GM21825 (cell line): ENCODE results near the gene CDH18.

Experiments
- ATAC-seq: cut with Tn5 transposase; IDR thresholded peaks from one replicate; pipeline ENCODE4 v1.9.1; 2021; ENCODE audit warnings: mild to moderate bottlenecking, moderate library complexity; ENCODE audit not compliant: unreplicated experiment

The CDH18 gene

DNA sequence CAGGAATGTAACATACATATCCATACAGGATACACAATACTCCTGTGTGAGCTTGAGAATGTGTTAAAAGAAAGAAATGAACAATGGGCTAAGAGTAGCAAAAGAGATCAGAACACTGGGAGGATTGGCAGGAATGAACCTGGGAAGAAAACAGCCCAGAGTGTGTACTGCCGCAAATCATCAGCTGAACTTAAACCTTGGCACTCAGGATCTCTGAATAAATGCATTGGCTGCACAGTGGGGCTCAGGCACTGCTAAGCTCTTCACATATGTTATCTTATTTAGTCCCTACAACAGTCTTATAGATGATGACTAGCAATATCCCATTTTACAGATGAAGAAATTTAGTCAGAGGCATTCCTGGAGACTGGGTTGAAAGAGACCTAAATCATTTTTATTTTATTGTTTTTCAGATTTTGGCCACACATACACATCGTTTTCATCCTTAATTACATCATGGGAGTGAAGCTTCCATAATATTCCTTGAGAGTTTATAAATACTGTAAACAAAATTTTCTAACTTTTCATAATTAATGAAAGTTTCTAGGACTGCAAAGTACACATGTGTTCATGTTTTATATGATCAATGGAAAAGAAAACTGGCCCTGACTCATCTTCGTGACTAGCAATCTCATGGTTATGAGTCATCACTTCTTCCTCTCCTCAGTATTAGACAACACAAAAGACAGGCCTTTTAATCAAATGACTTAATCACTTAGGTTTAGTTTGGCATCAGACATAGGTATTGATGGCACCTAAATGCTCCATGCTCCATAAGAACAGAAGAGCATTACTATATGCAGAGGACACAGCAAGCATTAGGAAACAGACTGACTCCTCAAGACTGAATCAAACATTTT, 59.2 kb downstream of the CDH18 start:
- no peak for ATAC-seq

DNA sequence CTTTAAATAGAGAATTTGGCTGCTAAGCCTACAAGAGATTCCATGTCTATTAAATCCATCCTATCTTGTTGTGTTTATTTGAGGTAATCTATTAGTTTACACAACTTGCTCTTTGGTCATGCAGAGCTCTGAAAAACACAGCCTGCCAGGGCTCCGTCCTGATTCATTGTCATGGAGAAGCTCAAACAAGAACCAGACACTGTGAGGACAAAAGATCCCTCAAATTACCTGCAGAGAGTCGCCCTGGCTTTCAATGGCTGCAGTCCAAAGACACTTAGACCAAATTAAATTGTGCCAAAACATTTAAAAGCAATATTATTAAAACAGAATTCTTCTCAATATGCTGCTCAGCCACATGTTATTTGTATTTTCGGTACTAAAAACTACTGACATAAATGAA, 60.1 kb downstream of the CDH18 start:
- ATAC-seq = no peak

GRCh38 chr5:19927170-19927569, 60.8 kb downstream of the CDH18 start:
- ATAC-seq = no peak

DNA sequence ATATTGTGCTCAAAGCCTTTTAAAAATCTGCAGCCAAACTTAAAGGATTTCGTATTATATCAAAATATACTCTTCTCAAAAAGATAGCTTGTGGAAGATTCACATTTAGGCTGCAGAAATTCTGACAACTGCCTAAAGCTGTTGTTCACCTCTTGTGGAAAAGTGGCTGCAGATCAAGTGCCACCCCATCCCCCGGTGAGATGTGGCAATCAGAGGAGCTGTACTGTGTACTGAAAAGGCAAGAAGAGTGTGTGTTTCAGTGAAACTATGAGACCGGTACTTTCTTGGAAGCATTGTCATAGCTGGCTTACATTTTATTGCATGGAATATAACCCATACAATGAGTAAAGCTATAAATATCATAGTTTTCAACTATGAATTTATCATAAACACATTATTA, 64.3 kb downstream of the CDH18 start:
- ATAC-seq = no peak

DNA sequence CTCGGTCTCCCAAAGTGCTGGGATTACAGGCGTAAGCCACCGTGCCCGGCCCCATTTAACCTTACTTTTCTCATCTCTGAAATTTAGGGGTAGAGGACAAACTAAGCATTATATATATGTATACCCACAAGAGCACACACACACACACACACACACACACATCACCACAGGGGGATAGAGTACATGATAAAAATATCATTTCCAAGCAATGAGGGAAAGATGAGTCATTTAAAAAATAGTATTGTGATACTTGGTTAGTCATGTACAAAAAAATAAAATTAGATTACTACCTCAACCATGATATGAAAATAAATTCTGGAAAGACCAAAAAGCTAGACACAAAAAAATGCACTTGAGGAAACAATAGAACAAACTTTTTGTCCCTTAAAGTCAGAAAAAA, 67.2 kb downstream of the CDH18 start:
- ATAC-seq = no peak

DNA sequence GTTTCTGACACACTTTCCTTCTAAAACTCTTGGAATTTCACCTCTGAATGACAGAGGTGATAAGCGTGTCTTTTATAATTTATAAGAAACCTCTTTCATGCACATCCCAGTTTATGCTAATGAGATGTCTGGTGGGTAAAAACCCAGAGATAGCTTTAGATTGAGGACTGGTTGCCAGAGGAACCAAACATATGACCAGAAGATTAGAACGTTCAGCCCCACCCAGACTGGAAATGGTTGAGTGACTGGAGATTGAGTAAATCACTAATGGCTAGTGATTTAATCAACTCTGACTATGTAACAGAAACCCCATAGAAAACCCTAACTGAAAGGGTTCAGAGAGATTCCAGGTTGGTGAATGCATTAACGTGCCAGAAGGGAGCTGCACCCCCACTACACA, 69.2 kb downstream of the CDH18 start:
- no peak for ATAC-seq

- ATAC-seq = no peak
These were observed 70.3 kb downstream of the CDH18 start for GRCh38 chr5:19917588-19918122.

DNA sequence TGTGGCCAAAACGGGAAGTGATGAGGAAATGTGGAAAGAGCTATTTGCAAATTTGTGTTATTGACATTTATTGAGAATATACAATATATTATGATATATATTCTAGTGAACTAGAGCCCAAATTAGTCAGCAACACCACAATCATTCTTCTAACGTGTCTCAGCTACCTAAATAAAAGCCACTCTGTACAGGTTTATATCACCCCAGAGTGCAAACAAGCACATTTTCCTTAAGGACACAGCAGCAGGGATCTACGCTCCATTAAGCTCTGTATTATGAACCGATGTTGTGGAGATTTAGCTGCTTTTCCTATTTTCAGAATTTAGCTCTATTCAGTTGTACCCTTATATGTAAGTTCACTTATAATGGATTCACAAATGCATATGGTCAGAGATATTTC, 77.9 kb downstream of the CDH18 start:
- ATAC-seq = no peak

DNA sequence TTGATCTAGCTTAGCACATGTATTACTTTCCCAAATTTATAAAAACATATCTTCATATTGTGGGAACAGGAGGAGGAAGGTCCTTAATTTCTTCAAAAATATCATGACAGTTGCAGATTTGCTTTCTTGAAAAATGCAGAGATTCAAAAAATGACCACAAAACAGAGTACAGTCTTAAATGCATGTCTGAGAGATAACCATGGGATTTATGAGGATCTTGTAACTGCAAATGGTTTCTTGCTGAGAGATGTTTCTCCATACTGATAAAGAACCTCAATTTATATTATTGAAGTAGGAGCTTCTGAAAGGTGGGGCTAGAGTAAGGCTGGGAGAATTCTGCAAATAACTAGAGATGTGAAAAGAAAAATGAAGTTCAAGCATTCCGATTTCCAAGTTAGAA, 83.2 kb downstream of the CDH18 start:
- no peak for ATAC-seq

DNA sequence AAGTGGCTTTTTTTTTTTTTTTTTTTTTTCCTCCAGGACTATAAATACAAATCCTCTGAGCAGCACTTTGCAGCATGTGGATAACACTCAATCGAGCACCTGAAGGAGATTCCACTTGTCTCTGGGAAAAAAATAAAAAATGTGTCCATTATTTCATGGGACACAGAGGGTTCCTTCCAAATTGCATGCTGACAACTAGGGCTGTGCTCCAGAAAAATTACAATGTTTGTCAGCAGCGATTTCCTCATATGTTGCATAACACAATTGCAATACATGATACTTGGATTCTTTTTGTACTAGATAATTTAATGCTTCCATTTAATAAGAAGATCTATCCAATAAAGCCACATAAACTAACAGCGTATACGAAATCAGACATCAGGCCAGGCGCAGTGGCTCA, 84.4 kb downstream of the CDH18 start:
- no peak for ATAC-seq

- ATAC-seq = no peak
These were observed 85.6 kb downstream of the CDH18 start for GRCh38 chr5:19902316-19902934.

DNA sequence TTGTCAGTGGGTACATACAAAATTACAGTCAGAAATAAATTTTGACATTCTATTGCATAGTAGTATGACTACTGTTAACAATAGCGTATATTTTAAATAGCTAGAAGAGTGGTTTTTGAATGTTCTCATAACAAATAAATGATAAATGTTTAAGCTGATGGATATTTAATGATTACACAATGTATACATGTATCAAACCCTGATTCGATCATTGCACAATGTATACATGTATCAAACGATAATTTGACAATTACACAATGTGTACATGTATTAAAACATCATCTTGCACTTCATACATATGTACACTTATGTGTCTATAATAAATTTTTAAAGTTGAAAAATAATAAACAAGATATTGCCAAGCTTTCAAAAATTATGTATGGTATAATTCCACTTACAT, 87.7 kb downstream of the CDH18 start:
- no peak for ATAC-seq

DNA sequence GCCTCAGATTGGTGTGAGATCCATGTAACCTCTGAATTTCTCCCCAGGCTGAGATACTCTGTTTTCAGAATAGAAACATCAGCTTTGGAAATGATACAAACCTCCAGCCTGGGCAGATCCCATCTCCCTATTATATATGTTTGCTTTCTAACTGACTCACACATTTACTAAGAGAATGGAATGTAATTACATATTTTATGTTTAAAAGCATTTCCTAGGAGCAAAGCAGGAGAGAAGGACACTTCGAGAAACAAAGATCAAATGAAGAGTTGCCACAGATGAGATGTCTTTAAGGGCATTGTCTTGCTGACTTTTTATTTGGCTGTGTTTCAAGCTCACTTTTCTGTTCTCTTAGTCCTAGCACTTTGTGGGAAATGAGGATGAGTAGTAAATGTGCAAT, 96.3 kb downstream of the CDH18 start:
- ATAC-seq = no peak

- no peak for ATAC-seq
These were observed 101.7 kb downstream of the CDH18 start for GRCh38 chr5:19886123-19886917.

- ATAC-seq = no peak
These were observed 102.8 kb downstream of the CDH18 start for GRCh38 chr5:19885040-19885824.

DNA sequence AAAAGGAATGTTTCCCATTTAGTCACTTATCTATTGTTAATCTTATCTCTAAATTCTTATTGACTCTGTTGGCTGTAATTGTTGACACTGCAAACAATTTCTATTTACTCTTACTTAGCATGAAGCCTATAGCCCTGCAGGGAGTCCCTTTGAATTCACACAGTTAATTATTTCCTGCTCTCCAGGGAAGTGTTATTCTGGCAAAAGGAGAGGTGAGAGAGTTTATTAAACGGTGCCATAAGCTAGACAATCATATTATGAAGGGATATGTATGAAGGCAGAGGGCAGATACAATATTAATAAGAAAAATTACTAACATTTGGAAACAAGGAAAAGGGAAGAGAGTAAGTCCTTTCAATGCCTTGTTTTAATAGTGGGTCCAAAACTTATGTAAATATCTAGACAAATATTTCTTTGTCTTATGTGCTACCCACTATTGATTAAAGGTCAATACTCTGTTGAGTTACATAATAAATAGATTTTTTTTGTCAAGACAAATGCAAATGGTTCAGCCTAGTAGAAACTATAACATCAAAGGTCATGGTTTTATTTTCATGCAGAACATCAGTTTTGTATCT, 107.1 kb downstream of the CDH18 start:
- ATAC-seq = no peak

DNA sequence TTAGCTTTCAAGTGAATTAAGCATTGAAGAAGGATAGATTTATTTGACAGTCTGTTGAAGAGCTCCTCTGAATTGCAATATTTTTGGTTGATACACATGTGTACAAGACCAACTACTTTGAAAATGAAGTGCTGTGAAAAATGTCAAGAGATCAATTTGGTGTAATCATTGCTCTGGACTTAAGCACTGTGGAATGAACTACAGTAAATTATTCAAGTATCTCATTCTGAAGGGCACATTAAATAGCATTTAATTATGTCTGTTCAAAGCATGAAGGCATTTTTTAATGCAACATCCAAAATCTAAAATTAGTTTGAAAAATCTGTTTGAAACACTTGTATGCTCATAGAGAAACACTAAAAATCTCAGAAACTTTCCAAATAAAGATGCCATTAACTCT, 107.5 kb downstream of the CDH18 start:
- no peak for ATAC-seq

DNA sequence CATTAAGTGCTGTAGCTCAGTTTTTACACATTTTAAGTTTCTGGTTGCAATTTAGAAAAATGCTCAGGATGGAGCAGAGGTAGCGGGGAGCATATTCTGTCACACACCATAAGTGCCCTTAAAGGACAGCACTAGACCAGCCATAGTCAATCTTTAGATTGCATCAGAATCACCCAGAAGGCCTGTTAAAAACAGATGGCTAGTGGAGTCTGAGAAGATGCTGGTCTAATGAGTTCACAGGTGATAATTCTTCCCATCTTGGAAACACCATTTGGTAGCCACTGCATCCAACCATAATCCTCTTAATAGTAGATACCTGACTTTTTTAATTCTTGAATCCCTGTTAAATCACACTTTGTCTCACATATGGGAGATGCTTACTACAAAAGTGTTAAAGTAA, 113.2 kb downstream of the CDH18 start:
- ATAC-seq = no peak

DNA sequence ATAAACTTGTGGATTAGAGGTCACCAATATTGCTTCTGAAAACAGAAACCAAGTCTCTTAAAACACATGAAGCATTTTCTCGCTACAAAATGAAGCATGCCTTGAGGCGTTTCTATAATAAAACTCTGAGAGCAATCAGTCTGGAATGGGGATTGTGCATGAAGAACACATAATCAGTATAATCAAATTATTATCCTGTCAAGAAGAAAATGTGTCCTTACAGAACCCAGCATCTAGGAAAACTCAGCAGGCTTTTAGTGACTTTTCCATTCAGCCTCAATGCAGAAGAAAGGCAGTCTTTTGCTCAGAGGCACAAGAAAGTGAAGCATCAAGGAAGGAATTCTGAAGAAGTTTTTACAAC, 121.9 kb downstream of the CDH18 start:
- no peak for ATAC-seq

DNA sequence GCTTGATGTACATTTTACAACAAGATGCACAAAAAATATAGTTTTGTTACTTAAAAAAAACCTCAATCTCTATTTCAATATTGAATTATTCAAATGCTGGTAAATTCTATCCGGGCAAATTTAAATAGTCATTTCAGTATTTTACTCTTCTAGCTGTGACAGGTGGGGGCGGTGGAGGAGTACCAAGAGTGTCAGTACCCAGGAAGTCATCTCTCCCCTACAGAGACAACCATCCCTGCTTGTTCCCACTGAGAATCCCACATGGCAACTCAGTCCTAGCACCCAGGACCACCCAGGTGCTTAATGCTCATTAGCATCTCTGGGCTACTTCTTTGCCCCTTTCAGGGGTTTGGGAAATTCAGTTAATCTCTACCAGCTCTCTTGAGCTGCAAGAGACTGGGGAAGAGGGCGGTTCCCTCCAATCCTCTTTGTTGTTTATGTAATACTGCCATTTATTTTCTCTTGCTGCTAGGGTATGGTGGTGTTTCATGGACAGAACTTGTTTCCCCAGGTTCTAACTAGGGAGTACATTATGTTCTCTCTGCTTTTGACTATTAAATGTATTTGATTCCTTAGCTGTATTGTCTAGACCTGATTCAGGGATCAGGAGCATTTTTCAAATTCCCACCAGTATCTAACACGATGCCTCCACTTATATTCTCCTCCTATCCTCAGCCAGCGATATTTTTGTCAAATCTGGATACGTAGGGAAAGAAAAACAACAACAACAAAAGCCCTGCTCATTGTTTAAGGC, 122.5 kb downstream of the CDH18 start:
- ATAC-seq = no peak
